ENCODE data around the gene APOC4. TPM values are rescaled to one million over a fixed set of nuclear protein-coding genes. Genes with fewer than 3 reads are reported as not detected.

The APOC4 gene
- polyA plus RNA-seq, 1 donor (not counting 4 experiments of a cell fraction or from before 2014, with no cell fraction given), result not detected

- H3K79me2 ChIP-seq (ENCODE audit: control insufficient read depth, insufficient read depth, low read length), result no peaks in the 10 kb centered on the region
- FAIRE-seq, result no peak
- no peak overlapping the region for H3K27ac ChIP-seq (ENCODE audit: control insufficient read depth, insufficient read depth, low read length)
- H3K4me3 ChIP-seq (ENCODE audit: control insufficient read depth in 2 of 3, extremely low read depth in 1 of 3, insufficient read depth in 2 of 3, low read depth in 1 of 3, low read length in 3 of 3), result no peak overlapping the region
- no peaks in the 10 kb centered on the region for H3K9me1 ChIP-seq (ENCODE audit: control insufficient read depth, extremely low read depth, insufficient read depth, low read length)
- DNase-seq (ENCODE audit: low read depth, low spot score), result no peak
- no peak overlapping the region for H3K4me2 ChIP-seq (ENCODE audit: control insufficient read depth, extremely low read depth, insufficient read depth, low read depth, low read length)
- no peaks in the 10 kb centered on the region for H3K4me1 ChIP-seq (ENCODE audit: control insufficient read depth, extremely low read depth, insufficient read depth, low read length)
- dilution Hi-C loops (cut with MboI; ENCODE audit: extremely low pct_ligation_motif_present, low sequenced_read_pairs), result no loop called here
- TF ChIP-seq EZH2 (IDR thresholded peaks at IDR 0.05; ENCODE audit: low read length) (no peak), CTCF (optimal IDR thresholded peaks at IDR 0.05 in 1 of 3, IDR thresholded peaks at IDR 0.05 in 1 of 3, conservative IDR thresholded peaks at IDR 0.05 in 1 of 3; ENCODE audit: extremely low read depth in 1 of 3, insufficient read depth in 2 of 3, low read length in 3 of 3) (no peak)
- no peak overlapping the region for H2AFZ ChIP-seq (ENCODE audit: control insufficient read depth, low read length)
- no peak overlapping the region for H3K9ac ChIP-seq (ENCODE audit: control insufficient read depth, extremely low read depth, insufficient read depth, low read length)
- no peaks in the 10 kb centered on the region for H3K27me3 ChIP-seq (ENCODE audit: control insufficient read depth, extremely low read depth, insufficient read depth, low read length)
- no peaks in the 10 kb centered on the region for H3K9me3 ChIP-seq (ENCODE audit: control insufficient read depth, low read depth, low read length)
- peaks cover 24 to 25% of the 10 kb centered on the region in 2 experiments for H3K36me3 ChIP-seq (ENCODE audit: control insufficient read depth in 2 of 2, extremely low read depth in 1 of 2, insufficient read depth in 2 of 2, low read length in 2 of 2)
- no peaks in the 10 kb centered on the region for H4K20me1 ChIP-seq (ENCODE audit: control insufficient read depth, extremely low read depth, insufficient read depth, low read length)
Observed at GRCh38 chr19:44985445-44985844, 43.4 kb downstream of the APOC4 start.

DNA sequence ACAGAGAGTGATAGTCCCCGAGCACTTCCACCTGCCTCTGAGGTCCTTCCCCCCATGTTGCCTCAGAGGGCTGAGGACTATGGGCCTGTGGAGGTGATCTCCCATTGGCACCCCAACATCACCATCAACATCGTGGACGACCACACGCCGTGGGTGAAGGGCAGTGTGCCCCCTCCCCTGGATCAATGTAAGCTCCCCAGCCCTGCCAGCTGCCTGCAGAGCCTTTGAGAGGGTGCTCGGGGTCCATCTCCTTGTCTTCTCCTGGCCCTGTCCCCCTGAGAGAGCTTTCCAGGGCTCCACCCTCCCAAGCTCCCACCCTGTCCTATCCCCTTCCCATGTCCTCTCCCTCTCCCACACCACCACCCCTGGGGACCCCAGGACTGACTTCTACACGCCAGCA lies 44.4 kb downstream of the APOC4 start:
- no peaks in the 10 kb centered on the region for H3K9me3 ChIP-seq (ENCODE audit: control insufficient read depth, low read depth, low read length)
- peaks cover 27 to 30% of the 10 kb centered on the region in 2 experiments for H3K36me3 ChIP-seq (ENCODE audit: control insufficient read depth in 2 of 2, extremely low read depth in 1 of 2, insufficient read depth in 2 of 2, low read length in 2 of 2)
- dilution Hi-C loops (cut with MboI; ENCODE audit: extremely low pct_ligation_motif_present, low sequenced_read_pairs), result no loop called here
- no peaks in the 10 kb centered on the region for H3K27me3 ChIP-seq (ENCODE audit: control insufficient read depth, extremely low read depth, insufficient read depth, low read length)
- no peaks in the 10 kb centered on the region for H4K20me1 ChIP-seq (ENCODE audit: control insufficient read depth, extremely low read depth, insufficient read depth, low read length)
- no peaks in the 10 kb centered on the region for H3K9me1 ChIP-seq (ENCODE audit: control insufficient read depth, extremely low read depth, insufficient read depth, low read length)
- TF ChIP-seq CTCF (optimal IDR thresholded peaks at IDR 0.05 in 1 of 3, IDR thresholded peaks at IDR 0.05 in 1 of 3, conservative IDR thresholded peaks at IDR 0.05 in 1 of 3; ENCODE audit: extremely low read depth in 1 of 3, insufficient read depth in 2 of 3, low read length in 3 of 3) (no peak), EZH2 (IDR thresholded peaks at IDR 0.05; ENCODE audit: low read length) (no peak)
- FAIRE-seq (no peak), DNase-seq (ENCODE audit: low read depth, low spot score) (no peak)
- no peaks in the 10 kb centered on the region for H3K79me2 ChIP-seq (ENCODE audit: control insufficient read depth, insufficient read depth, low read length)
- no peak overlapping the region for H3K4me2 ChIP-seq (ENCODE audit: control insufficient read depth, extremely low read depth, insufficient read depth, low read depth, low read length)
- H3K4me3 ChIP-seq (ENCODE audit: control insufficient read depth in 2 of 3, extremely low read depth in 1 of 3, insufficient read depth in 2 of 3, low read depth in 1 of 3, low read length in 3 of 3), result no peak overlapping the region
- H2AFZ ChIP-seq (ENCODE audit: control insufficient read depth, low read length), result no peak overlapping the region
- no peaks in the 10 kb centered on the region for H3K4me1 ChIP-seq (ENCODE audit: control insufficient read depth, extremely low read depth, insufficient read depth, low read length)
- no peak overlapping the region for H3K27ac ChIP-seq (ENCODE audit: control insufficient read depth, insufficient read depth, low read length)
- no peak overlapping the region for H3K9ac ChIP-seq (ENCODE audit: control insufficient read depth, extremely low read depth, insufficient read depth, low read length)

All from keratinocyte (primary cell).